ENCODE measurements around the gene APBA1.

The APBA1 gene

GRCh38 chr9:69385581-69386033 lies 286.6 kb downstream of the APBA1 start:
- no peak overlapping the region for H3K4me3 ChIP-seq (ENCODE audit: low read length)
- no peaks in the 10 kb centered on the region for H3K9me3 ChIP-seq (ENCODE audit: insufficient read depth, low read depth, low read length)
- peaks cover 8% of the 10 kb centered on the region; the same call in 1 of the 2 replicates for H3K4me1 ChIP-seq (ENCODE audit: insufficient read depth, low read length)
- H3K36me3 ChIP-seq (ENCODE audit: insufficient read depth, low read depth, low read length) = peaks cover 13% of the 10 kb centered on the region
- H3K9ac ChIP-seq (ENCODE audit: low read depth, low read length) = no peak overlapping the region
- H3K27me3 ChIP-seq (ENCODE audit: insufficient read depth, low read length) = no peaks in the 10 kb centered on the region
- no peak overlapping the region for H3K27ac ChIP-seq (ENCODE audit: low read length)

- Histone ChIP-seq H3K9me3 (ENCODE audit: insufficient read depth, low read depth, low read length) (no peaks in the 10 kb centered on the region), H3K9ac (ENCODE audit: low read depth, low read length) (no peak overlapping the region), H3K27ac (ENCODE audit: low read length) (no peak overlapping the region), H3K36me3 (ENCODE audit: insufficient read depth, low read depth, low read length) (peaks cover 3% of the 10 kb centered on the region), H3K4me1 (ENCODE audit: insufficient read depth, low read length) (peaks cover 8% of the 10 kb centered on the region; the same call in 1 of the 2 replicates), H3K4me3 (ENCODE audit: low read length) (no peak overlapping the region), H3K27me3 (ENCODE audit: insufficient read depth, low read length) (no peaks in the 10 kb centered on the region)
Measured at GRCh38 chr9:69382135-69382534, 290.0 kb downstream of the APBA1 start.

GRCh38 chr9:69380811-69381210 lies 291.4 kb downstream of the APBA1 start:
- Histone ChIP-seq H3K4me1 (ENCODE audit: insufficient read depth, low read length) (peaks cover 8% of the 10 kb centered on the region; the same call in 1 of the 2 replicates), H3K36me3 (ENCODE audit: insufficient read depth, low read depth, low read length) (no peaks in the 10 kb centered on the region; the same call in 1 of the 2 replicates), H3K27ac (ENCODE audit: low read length) (no peak overlapping the region), H3K4me3 (ENCODE audit: low read length) (no peak overlapping the region), H3K9me3 (ENCODE audit: insufficient read depth, low read depth, low read length) (no peaks in the 10 kb centered on the region), H3K27me3 (ENCODE audit: insufficient read depth, low read length) (no peaks in the 10 kb centered on the region), H3K9ac (ENCODE audit: low read depth, low read length) (no peak overlapping the region)

GRCh38 chr9:69380301-69380700 lies 291.9 kb downstream of the APBA1 start:
- Histone ChIP-seq H3K9me3 (ENCODE audit: insufficient read depth, low read depth, low read length) (no peaks in the 10 kb centered on the region), H3K36me3 (ENCODE audit: insufficient read depth, low read depth, low read length) (no peaks in the 10 kb centered on the region; the same call in 1 of the 2 replicates), H3K27me3 (ENCODE audit: insufficient read depth, low read length) (no peaks in the 10 kb centered on the region), H3K4me3 (ENCODE audit: low read length) (no peak overlapping the region), H3K9ac (ENCODE audit: low read depth, low read length) (no peak overlapping the region), H3K4me1 (ENCODE audit: insufficient read depth, low read length) (peaks cover 8% of the 10 kb centered on the region; the same call in 1 of the 2 replicates), H3K27ac (ENCODE audit: low read length) (no peak overlapping the region)

- Histone ChIP-seq H3K9ac (ENCODE audit: low read depth, low read length) (no peak overlapping the region; the same call in 1 of the 2 replicates), H3K4me3 (ENCODE audit: low read length) (no peak overlapping the region), H3K27ac (ENCODE audit: low read length) (no peak overlapping the region), H3K4me1 (ENCODE audit: insufficient read depth, low read length) (0 out of 2 replicates have a peak, but pooled peaks cover 9% of the 10 kb centered on the region), H3K27me3 (ENCODE audit: insufficient read depth, low read length) (no peaks in the 10 kb centered on the region), H3K9me3 (ENCODE audit: insufficient read depth, low read depth, low read length) (no peaks in the 10 kb centered on the region), H3K36me3 (ENCODE audit: insufficient read depth, low read depth, low read length) (no peaks in the 10 kb centered on the region; the same call in 1 of the 2 replicates)
Measured at GRCh38 chr9:69379270-69379982, 292.7 kb downstream of the APBA1 start.

- Histone ChIP-seq H3K27ac (ENCODE audit: low read length) (no peak overlapping the region), H3K9ac (ENCODE audit: low read depth, low read length) (no peak overlapping the region), H3K36me3 (ENCODE audit: insufficient read depth, low read depth, low read length) (no peaks in the 10 kb centered on the region; the same call in 1 of the 2 replicates), H3K4me1 (ENCODE audit: insufficient read depth, low read length) (0 out of 2 replicates have a peak, but pooled peaks cover 9% of the 10 kb centered on the region), H3K27me3 (ENCODE audit: insufficient read depth, low read length) (no peaks in the 10 kb centered on the region), H3K4me3 (ENCODE audit: low read length) (no peak overlapping the region), H3K9me3 (ENCODE audit: insufficient read depth, low read depth, low read length) (no peaks in the 10 kb centered on the region)
Measured at GRCh38 chr9:69377981-69378380, 294.2 kb downstream of the APBA1 start.
